BLaER1 (cell line): Measurements from ENCODE around the gene CYTIP.
"Not testable (repeated sequence)": the region's sequence is repeated elsewhere in the genome, so short reads cannot be mapped to it uniquely, and the experiment has no call there.

Source experiments
- H3K27ac ChIP-seq: shearing (Covaris generic); formaldehyde crosslinking; 2 replicates; pipeline ENCODE4 v1.8.1; 2022
- H3K27me3 ChIP-seq: shearing (Covaris generic); formaldehyde crosslinking; 2 replicates; pipeline ENCODE4 v1.8.1; 2022
- H3K36me3 ChIP-seq: shearing (Covaris generic); formaldehyde crosslinking; 2 replicates; pipeline ENCODE4 v1.8.1; 2022
- H3K4me1 ChIP-seq: shearing (Covaris generic); formaldehyde crosslinking; 2 replicates; pipeline ENCODE4 v1.8.1; 2022
- H3K4me2 ChIP-seq: shearing (Covaris generic); formaldehyde crosslinking; 2 replicates; pipeline ENCODE4 v1.8.1; 2022
- H3K4me3 ChIP-seq: shearing (Covaris generic); formaldehyde crosslinking; 2 replicates; pipeline ENCODE4 v1.8.1; 2022
- H3K9ac ChIP-seq: shearing (Covaris generic); formaldehyde crosslinking; 2 replicates; pipeline ENCODE4 v1.8.1; 2022
- H3K9me3 ChIP-seq: shearing (Covaris generic); formaldehyde crosslinking; 2 replicates; pipeline ENCODE4 v1.8.1; 2022
- H4K20me1 ChIP-seq: shearing (Covaris generic); formaldehyde crosslinking; 2 replicates; pipeline ENCODE4 v1.8.1; 2022
- Cebpa-rat ChIP-seq: shearing (Covaris generic); IDR thresholded peaks from 2 replicates; pipeline ENCODE4 v1.8.1; 2022

CYTIP gene

GRCh38 chr2:157386747-157387146, 57.1 kb downstream of the CYTIP start:
- no peaks in the 10 kb centered on the region for H3K36me3 ChIP-seq
- no peaks in the 10 kb centered on the region for H3K4me1 ChIP-seq
- no peak overlapping the region for H3K4me3 ChIP-seq
- no peaks in the 10 kb centered on the region for H3K27me3 ChIP-seq
- H3K9me3 ChIP-seq: no peaks in the 10 kb centered on the region
- no peak for TF ChIP-seq Cebpa-rat
- H3K27ac ChIP-seq: no peak overlapping the region
- no peak overlapping the region for H3K4me2 ChIP-seq
- H4K20me1 ChIP-seq: no peaks in the 10 kb centered on the region
- H3K9ac ChIP-seq: no peak overlapping the region

GRCh38 chr2:157386247-157386646, 57.6 kb downstream of the CYTIP start:
- no peaks in the 10 kb centered on the region for H3K36me3 ChIP-seq
- no peak overlapping the region for H3K9ac ChIP-seq
- no peak overlapping the region for H3K4me2 ChIP-seq
- TF ChIP-seq Cebpa-rat: no peak
- H4K20me1 ChIP-seq: no peaks in the 10 kb centered on the region
- H3K4me3 ChIP-seq: no peak overlapping the region
- H3K4me1 ChIP-seq: no peaks in the 10 kb centered on the region
- no peaks in the 10 kb centered on the region for H3K27me3 ChIP-seq
- H3K9me3 ChIP-seq: no peaks in the 10 kb centered on the region
- no peak overlapping the region for H3K27ac ChIP-seq

- H4K20me1 ChIP-seq: no peaks in the 10 kb centered on the region
- no peak for TF ChIP-seq Cebpa-rat
- H3K4me2 ChIP-seq: no peak overlapping the region
These were observed 66.0 kb downstream of the CYTIP start for GRCh38 chr2:157377861-157378260.

GRCh38 chr2:157376041-157376440, 67.8 kb downstream of the CYTIP start:
- no peaks in the 10 kb centered on the region for H3K27me3 ChIP-seq
- H3K9ac ChIP-seq: no peak overlapping the region
- H3K27ac ChIP-seq: no peak overlapping the region
- H3K4me1 ChIP-seq: no peaks in the 10 kb centered on the region
- no peaks in the 10 kb centered on the region for H3K36me3 ChIP-seq
- peaks cover 26% of the 10 kb centered on the region for H3K9me3 ChIP-seq
- no peaks in the 10 kb centered on the region for H4K20me1 ChIP-seq
- no peak overlapping the region for H3K4me2 ChIP-seq
- TF ChIP-seq Cebpa-rat: no peak
- H3K4me3 ChIP-seq: no peak overlapping the region

More at GRCh38 chr2:157377861-157378260, 66.0 kb downstream of the CYTIP start:
- H3K9ac ChIP-seq: no peak overlapping the region
- peaks cover 26% of the 10 kb centered on the region for H3K9me3 ChIP-seq
- no peak overlapping the region for H3K4me3 ChIP-seq
- no peaks in the 10 kb centered on the region for H3K36me3 ChIP-seq
- no peaks in the 10 kb centered on the region for H3K4me1 ChIP-seq
- H3K27me3 ChIP-seq: no peaks in the 10 kb centered on the region
- H3K27ac ChIP-seq: no peak overlapping the region

- no peak overlapping the region for H3K4me3 ChIP-seq
- TF ChIP-seq Cebpa-rat: no peak
- H3K9ac ChIP-seq: no peak overlapping the region
- peaks cover 26% of the 10 kb centered on the region for H3K9me3 ChIP-seq
- H3K4me1 ChIP-seq: no peaks in the 10 kb centered on the region
- H4K20me1 ChIP-seq: no peaks in the 10 kb centered on the region
- H3K36me3 ChIP-seq: no peaks in the 10 kb centered on the region
- no peaks in the 10 kb centered on the region for H3K27me3 ChIP-seq
- H3K4me2 ChIP-seq: no peak overlapping the region
- no peak overlapping the region for H3K27ac ChIP-seq
These were observed 68.5 kb downstream of the CYTIP start for GRCh38 chr2:157375384-157375783.

GRCh38 chr2:157368508-157368907, 75.4 kb downstream of the CYTIP start:
- H4K20me1 ChIP-seq, H3K27me3 ChIP-seq, H3K9me3 ChIP-seq, H3K4me2 ChIP-seq, H3K27ac ChIP-seq, H3K9ac ChIP-seq, H3K4me3 ChIP-seq, H3K36me3 ChIP-seq: not testable (repeated sequence)
- peaks cover 15% of the 10 kb centered on the region for H3K4me1 ChIP-seq

GRCh38 chr2:157367704-157368103, 76.2 kb downstream of the CYTIP start:
- TF ChIP-seq Cebpa-rat: no peak
- Histone ChIP-seq H3K4me1 (peaks cover 20% of the 10 kb centered on the region), H3K9me3 (peaks cover 1% of the 10 kb centered on the region), H3K4me2 (no peak overlapping the region), H4K20me1 (no peaks in the 10 kb centered on the region), H3K27ac (no peak overlapping the region), H3K36me3 (no peaks in the 10 kb centered on the region), H3K9ac (no peak overlapping the region), H3K27me3 (peaks cover 4% of the 10 kb centered on the region; the same call in 1 of the 2 replicates), H3K4me3 (no peak overlapping the region)
